ENCODE results near the gene FAAH2.
"Not testable (repeated sequence)": the region's sequence is repeated elsewhere in the genome, so short reads cannot be mapped to it uniquely, and the experiment has no call there.

Gene FAAH2

DNA sequence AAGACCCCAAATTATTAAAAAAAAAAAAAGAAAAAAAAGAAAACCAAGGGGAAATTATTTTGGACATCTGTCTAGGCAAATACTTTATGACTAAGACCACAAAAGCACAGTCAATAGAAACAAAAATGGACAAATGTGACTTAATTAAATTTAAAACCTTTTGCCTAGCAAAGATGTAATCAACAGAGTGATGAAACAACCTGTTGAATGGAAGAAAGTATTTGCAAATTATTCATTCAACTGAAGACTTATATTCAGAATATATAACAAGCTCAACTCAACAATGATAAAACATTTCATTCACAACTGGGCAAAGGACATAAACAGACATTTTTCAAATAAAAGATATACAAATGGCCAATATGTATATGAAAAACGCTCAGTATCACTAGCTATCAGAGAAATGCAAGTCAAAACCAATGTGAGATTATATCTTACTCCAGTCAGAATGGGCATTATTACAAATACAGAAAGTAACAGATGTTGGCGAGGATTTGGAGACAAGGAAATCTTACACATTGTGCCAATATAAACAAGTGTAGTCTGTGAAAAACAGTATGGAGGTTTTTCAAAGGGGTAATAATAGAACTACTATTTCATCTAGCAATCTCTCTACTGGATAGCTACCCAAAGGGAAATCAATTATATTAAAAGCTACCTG lies 67.1 kb downstream of the FAAH2 start:
- H3K27ac ChIP-seq: no peak overlapping the region
- TF ChIP-seq ZFX (IDR thresholded peaks at IDR 0.05; ENCODE audit: borderline replicate concordance): no peak
- TF ChIP-seq, protein P1, sequence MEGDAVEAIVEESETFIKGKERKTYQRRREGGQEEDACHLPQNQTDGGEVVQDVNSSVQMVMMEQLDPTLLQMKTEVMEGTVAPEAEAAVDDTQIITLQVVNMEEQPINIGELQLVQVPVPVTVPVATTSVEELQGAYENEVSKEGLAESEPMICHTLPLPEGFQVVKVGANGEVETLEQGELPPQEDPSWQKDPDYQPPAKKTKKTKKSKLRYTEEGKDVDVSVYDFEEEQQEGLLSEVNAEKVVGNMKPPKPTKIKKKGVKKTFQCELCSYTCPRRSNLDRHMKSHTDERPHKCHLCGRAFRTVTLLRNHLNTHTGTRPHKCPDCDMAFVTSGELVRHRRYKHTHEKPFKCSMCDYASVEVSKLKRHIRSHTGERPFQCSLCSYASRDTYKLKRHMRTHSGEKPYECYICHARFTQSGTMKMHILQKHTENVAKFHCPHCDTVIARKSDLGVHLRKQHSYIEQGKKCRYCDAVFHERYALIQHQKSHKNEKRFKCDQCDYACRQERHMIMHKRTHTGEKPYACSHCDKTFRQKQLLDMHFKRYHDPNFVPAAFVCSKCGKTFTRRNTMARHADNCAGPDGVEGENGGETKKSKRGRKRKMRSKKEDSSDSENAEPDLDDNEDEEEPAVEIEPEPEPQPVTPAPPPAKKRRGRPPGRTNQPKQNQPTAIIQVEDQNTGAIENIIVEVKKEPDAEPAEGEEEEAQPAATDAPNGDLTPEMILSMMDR (IDR thresholded peaks at IDR 0.05): no peak

DNA sequence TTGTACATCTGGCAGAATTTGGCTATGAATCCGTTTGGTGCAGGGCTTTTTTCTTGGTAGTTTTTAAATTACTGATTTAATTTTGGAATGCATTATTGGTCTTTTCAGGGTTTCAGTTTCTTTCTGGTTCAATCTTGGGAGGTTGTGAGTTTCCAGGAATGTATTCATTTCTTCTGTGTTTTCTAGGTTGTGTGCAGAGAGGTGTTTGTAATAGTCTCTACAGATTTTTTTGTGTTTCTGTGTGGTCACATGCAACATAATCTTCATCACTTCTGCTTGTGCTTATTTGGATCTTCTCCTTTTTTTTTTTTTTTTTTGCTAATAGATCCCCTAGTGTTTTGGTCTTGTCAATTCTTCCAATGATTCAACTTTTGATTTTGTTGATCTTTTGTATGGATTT lies 77.6 kb downstream of the FAAH2 start:
- no peak overlapping the region for H3K27ac ChIP-seq
- TF ChIP-seq ZFX (IDR thresholded peaks at IDR 0.05; ENCODE audit: borderline replicate concordance): no peak
- TF ChIP-seq, protein P1 (IDR thresholded peaks at IDR 0.05): no peak

DNA sequence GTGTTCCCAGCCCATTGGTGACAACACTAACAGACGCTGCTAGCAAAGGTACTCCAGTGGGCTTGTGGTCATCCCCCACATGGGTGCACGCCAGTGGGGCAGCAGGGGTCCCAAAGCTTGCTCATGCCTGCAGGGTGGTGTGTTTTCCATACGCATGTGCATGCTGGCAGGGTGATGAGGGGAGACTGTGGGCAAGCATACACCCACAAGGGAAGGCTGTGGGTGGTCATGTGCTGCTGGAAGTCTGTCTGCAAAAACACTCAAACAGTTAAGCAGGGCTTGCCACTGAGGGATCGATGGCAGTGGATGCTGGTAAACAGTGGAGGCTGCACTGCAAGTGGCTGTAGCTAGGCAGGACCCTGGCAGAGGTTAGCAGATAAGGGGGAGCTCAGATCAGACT lies 79.9 kb downstream of the FAAH2 start:
- no peak for TF ChIP-seq ZFX (IDR thresholded peaks at IDR 0.05; ENCODE audit: borderline replicate concordance)
- TF ChIP-seq, protein P1 (IDR thresholded peaks at IDR 0.05): no peak
- no peak overlapping the region for H3K27ac ChIP-seq

DNA sequence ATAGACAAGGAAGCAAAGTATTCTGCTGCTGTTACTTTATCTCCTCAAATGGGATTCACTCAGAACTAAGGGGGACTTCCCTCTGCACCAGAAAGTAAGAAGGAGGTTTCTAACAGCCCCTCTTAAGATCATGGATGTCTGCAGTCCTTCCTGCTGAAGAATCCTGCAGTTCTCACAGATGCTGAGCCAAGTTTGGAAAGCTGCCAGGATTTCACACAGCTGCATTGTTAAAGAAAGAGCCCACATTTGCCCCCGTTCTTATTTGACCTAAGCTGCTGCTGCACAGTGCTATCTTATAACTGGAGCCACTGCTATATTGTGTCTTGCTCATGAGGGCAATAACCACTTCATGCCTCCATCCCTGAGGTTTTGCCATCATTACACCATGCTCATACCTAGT lies 81.1 kb downstream of the FAAH2 start:
- TF ChIP-seq, protein P1 (IDR thresholded peaks at IDR 0.05): no peak
- TF ChIP-seq ZFX (IDR thresholded peaks at IDR 0.05; ENCODE audit: borderline replicate concordance): no peak
- no peak overlapping the region for H3K27ac ChIP-seq

DNA sequence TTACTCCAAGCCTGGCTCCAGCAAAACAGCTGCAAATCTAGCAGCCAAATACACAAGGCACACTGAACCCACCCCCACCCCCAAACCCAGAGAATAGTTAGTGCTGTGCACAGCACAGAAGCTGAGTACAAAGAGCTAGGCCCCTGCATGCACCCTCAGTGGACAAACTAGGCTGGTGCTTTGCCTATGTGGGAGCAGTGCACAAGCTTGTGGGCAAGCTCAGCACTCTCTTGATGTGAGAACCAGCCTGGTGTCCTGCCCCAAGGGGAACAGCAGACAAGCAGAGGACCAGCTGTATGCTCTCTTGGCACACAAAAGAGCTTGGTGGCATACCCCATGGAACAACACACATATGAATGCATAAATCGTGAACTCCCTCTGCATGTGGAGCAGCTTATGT lies 81.7 kb downstream of the FAAH2 start:
- H3K27ac ChIP-seq: no peak overlapping the region
- TF ChIP-seq, protein P1 (IDR thresholded peaks at IDR 0.05): no peak
- TF ChIP-seq ZFX (IDR thresholded peaks at IDR 0.05; ENCODE audit: borderline replicate concordance): no peak

DNA sequence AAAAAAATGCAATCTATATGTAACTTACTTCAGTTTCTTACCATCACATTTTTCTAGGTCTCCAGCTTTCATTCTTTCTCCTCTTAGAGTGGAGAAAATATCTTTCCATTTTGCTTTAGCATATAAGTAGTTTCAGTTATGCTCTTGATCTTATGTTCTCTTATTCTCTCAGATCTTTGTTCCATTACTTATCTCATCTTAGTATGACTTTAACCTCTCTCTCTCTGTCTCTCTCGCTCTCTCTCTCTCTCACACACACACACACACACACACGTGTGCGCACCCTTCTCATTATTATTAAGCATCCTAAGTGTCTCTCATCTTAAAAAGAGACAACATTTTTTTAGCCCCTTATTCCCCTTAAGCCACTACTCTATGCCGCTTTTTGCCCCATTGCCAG lies 92.8 kb downstream of the FAAH2 start:
- H3K27ac ChIP-seq: no peak overlapping the region
- TF ChIP-seq, protein P1 (IDR thresholded peaks at IDR 0.05): no peak
- TF ChIP-seq ZFX (IDR thresholded peaks at IDR 0.05; ENCODE audit: borderline replicate concordance): no peak

DNA sequence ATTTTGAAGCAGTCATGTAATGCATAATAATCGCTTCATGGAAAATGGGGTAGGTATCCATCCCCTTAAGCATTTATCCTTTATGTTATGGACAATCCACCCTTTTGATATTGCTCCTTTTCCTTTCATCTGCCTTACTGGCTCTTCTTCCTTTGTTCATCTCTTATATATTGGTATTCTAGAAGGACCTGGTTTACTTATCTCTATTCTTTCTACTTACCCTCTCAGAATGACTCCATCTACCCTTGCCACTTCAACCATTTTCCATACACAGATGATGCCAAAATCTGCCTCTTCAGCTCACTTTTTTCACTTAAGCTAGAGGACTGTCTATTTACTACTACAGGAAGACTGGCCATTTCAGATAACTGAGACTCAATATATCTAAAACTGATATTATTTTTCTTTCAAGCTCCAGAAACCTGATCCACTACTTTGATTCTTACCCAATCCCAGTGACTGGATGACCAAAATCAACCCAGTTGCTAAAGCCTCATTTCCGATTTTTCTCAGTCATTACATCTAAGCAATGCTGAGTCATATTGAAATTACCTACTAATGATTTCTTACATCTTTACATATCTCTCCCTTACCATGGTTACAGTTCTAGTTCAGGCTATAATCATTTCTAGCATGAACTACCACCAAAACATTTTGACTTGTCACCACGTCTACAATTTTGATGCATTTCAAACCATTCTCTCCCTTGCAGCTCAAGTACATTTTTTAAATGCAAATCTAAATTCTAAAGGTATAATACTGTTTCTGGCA lies 93.7 kb downstream of the FAAH2 start:
- H3K27ac ChIP-seq: no peak overlapping the region
- no peak for TF ChIP-seq ZFX (IDR thresholded peaks at IDR 0.05; ENCODE audit: borderline replicate concordance)
- TF ChIP-seq, protein P1 (IDR thresholded peaks at IDR 0.05): no peak

DNA sequence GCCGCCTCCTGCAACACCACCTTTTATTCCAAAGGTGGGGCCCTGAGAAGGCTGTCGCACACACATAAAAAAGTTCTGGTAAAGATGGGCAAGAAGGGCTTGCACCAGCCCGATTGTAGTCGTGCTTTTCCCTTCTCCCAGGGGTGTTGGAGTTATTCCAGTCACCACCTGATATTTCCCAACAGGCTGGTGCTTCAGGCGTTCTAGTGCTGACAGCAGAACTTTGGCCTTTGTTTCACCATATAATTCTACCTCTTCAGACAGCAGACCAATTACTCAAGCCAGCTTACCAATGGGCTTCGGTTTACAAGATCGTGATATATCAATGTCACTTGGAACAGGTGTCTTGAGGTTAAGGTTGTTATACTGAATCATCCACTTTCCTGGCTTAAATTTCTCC lies 107.7 kb downstream of the FAAH2 start:
- not testable (repeated sequence) for H3K27ac ChIP-seq

DNA sequence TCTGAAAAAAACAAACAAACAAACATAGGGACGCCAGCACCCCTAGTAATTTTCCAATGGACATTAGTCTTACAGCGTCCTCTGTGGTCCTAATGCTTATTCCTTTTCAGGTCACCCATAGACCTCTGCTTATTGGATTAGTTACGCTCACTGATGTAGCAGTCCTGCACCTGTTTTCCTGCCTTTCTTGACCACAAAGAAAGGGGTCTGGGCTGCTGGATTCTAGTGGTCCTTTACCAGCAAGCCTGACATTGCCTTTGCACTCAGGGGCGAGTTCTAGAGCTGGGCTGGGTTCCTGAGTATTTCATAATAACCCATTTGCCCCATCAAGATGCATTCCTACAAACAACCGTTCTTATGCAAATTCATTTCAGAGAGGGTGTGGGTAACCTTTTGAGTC lies 116.7 kb downstream of the FAAH2 start:
- not testable (repeated sequence) for H3K27ac ChIP-seq
